GM23338 (cell line): ENCODE results near the gene TUBB3. TPM values are rescaled to one million over a fixed set of nuclear protein-coding genes. Genes with fewer than 3 reads are reported as not detected.

Source experiments
- ATAC-seq: fragments of 200-7000 bp; cut with Tn5 transposase; 3 replicates; pipeline ENCODE4 v1.9.1; 2020
- DNase-seq: peaks from one replicate; pipeline ENCODE4 v3.0.0-alpha.2; 2015; ENCODE audit warnings: low spot score
- H2AFZ ChIP-seq: fragments of 200-600 bp; sonication (generic); 2 replicates; pipeline ENCODE4 v1.8.0; 2016; ENCODE audit warnings: antibody characterized with exemption, mild to moderate bottlenecking, moderate library complexity
- H3F3A ChIP-seq: fragments of 200-600 bp; sonication (generic); replicated peaks from 2 replicates; pipeline ENCODE4 v1.8.0; 2017; ENCODE audit warnings: antibody characterized with exemption, mixed run types, low read depth
- H3K27ac ChIP-seq: fragments of 200-600 bp; sonication (generic); 2 replicates; pipeline ENCODE4 v1.6.1; 2016; ENCODE audit warnings: low read depth
- H3K27me3 ChIP-seq: fragments of 200-600 bp; sonication (generic); 2 replicates; pipeline ENCODE4 v1.8.0; 2016; ENCODE audit warnings: mild to moderate bottlenecking, mixed run types, moderate library complexity; ENCODE audit not compliant: insufficient read depth
- H3K36me3 ChIP-seq: fragments of 200-600 bp; sonication (generic); 2 replicates; pipeline ENCODE4 v1.8.0; 2016; ENCODE audit warnings: mild to moderate bottlenecking; ENCODE audit not compliant: insufficient read depth
- H3K4me1 ChIP-seq: fragments of 200-600 bp; sonication (generic); 2 replicates; pipeline ENCODE4 v1.8.0; 2016; ENCODE audit warnings: mild to moderate bottlenecking, moderate library complexity; ENCODE audit not compliant: insufficient read depth
- H3K4me2 ChIP-seq: fragments of 200-600 bp; sonication (generic); 2 replicates; pipeline ENCODE4 v1.7.1; 2017; ENCODE audit warnings: mixed run types
- H3K4me3 ChIP-seq: fragments of 200-600 bp; sonication (generic); 2 replicates; pipeline ENCODE4 v1.6.1; 2016; ENCODE audit warnings: mixed run types
- H3K79me2 ChIP-seq: fragments of 200-600 bp; sonication (generic); replicated peaks from 2 replicates; pipeline ENCODE4 v1.8.0; 2017; ENCODE audit warnings: mild to moderate bottlenecking; ENCODE audit not compliant: insufficient read depth
- H3K9me2 ChIP-seq: fragments of 200-600 bp; sonication (generic); 2 replicates; pipeline ENCODE4 v1.8.0; 2017; ENCODE audit not compliant: insufficient read depth
- H4K20me1 ChIP-seq: fragments of 200-600 bp; sonication (generic); replicated peaks from 2 replicates; pipeline ENCODE4 v1.8.0; 2017; ENCODE audit warnings: mild to moderate bottlenecking; ENCODE audit not compliant: insufficient read depth
- H3K27ac Mint-ChIP-seq: 2 replicates; pipeline ENCODE4 v1.8.0; 2020; ENCODE audit warnings: inconsistent platforms, mild to moderate bottlenecking, moderate library complexity, mixed read lengths
- H3K27me3 Mint-ChIP-seq: 3 replicates; pipeline ENCODE4 v1.8.0; 2022; ENCODE audit warnings: low read depth, mild to moderate bottlenecking, moderate library complexity, mixed read lengths, inconsistent platforms; ENCODE audit not compliant: insufficient read depth, poor library complexity
- H3K36me3 Mint-ChIP-seq: 3 replicates; pipeline ENCODE4 v1.8.0; 2021; ENCODE audit warnings: low read depth, mild to moderate bottlenecking, inconsistent platforms, moderate library complexity, mixed read lengths
- H3K4me1 Mint-ChIP-seq: 3 replicates; pipeline ENCODE4 v1.8.0; 2020; ENCODE audit warnings: mild to moderate bottlenecking, inconsistent platforms, mixed read lengths
- H3K4me3 Mint-ChIP-seq: 3 replicates; pipeline ENCODE4 v1.8.0; 2021; ENCODE audit warnings: moderate library complexity, mild to moderate bottlenecking, inconsistent platforms, mixed read lengths
- H3K9me3 Mint-ChIP-seq: 3 replicates; pipeline ENCODE4 v1.8.0; 2020; ENCODE audit warnings: moderate library complexity, mild to moderate bottlenecking, inconsistent platforms, mixed read lengths
- CREB1 ChIP-seq: fragments of 250-450 bp; sonication (Bioruptor Pico); IDR thresholded peaks from 2 replicates; pipeline ENCODE4 v1.5.0; 2020; ENCODE audit warnings: low read depth, mild to moderate bottlenecking, moderate library complexity
- EZH2phosphoT487 ChIP-seq: fragments of 200-600 bp; sonication (generic); IDR thresholded peaks from one replicate; pipeline ENCODE4 v1.8.1; 2018; ENCODE audit warnings: antibody characterized with exemption; ENCODE audit not compliant: unreplicated experiment
- JUNB ChIP-seq: IDR thresholded peaks from one replicate; pipeline ENCODE4 v1.6.1; 2016; ENCODE audit warnings: antibody characterized with exemption; ENCODE audit not compliant: unreplicated experiment
- NANOG ChIP-seq: IDR thresholded peaks from 2 replicates; pipeline ENCODE4 v1.6.1; 2016; ENCODE audit warnings: antibody characterized with exemption, borderline replicate concordance
- POLR2AphosphoS5 ChIP-seq: IDR thresholded peaks from 2 replicates; pipeline ENCODE4 v1.6.1; 2016; ENCODE audit warnings: antibody characterized with exemption, low read depth
- STAT1 ChIP-seq: IDR thresholded peaks from one replicate; pipeline ENCODE4 v1.6.1; 2016; ENCODE audit warnings: antibody characterized with exemption; ENCODE audit not compliant: unreplicated experiment
- ZNF114 ChIP-seq: fragments of 250-450 bp; sonication (Bioruptor Pico); IDR thresholded peaks from 2 replicates; pipeline ENCODE4 v1.5.0; 2020; ENCODE audit warnings: mild to moderate bottlenecking, moderate library complexity
- ZNF331 ChIP-seq: fragments of 250-450 bp; sonication (Bioruptor Pico); IDR thresholded peaks from 2 replicates; pipeline ENCODE4 v1.5.0; 2020; ENCODE audit warnings: low read depth, mild to moderate bottlenecking, moderate library complexity
- polyA plus RNA-seq: library from polyadenylated mRNA; unstranded; fragments of >200 nt; fragmentation: Nextera tagmentation; extraction: Ambion mirVana; gene quantifications from 2 replicates; pipeline ENCODE4 v1.2.1, GENCODE V29; 2016
- total RNA-seq: library from RNA; depleted of rRNA; stranded (reverse); fragments of >200 nt; shearing (Covaris generic); gene quantifications from 2 replicates; pipeline ENCODE4 v1.2.3, GENCODE V29; 2014
- TF ChIP-seq, protein P1 (sequence below), 2 experiments: fragments of 200-600 bp in 1 of 2; sonication (generic) in 1 of 2; conservative IDR thresholded peaks; 2 replicates each; pipeline versions ENCODE4 v1.5.1 to v1.6.1; 2016 to 2017; ENCODE audit warnings: antibody characterized with exemption in 2 of 2, low read depth in 2 of 2, mild to moderate bottlenecking in 2 of 2, moderate library complexity in 1 of 2
- TF ChIP-seq, protein P2 (sequence below): IDR thresholded peaks from one replicate; pipeline ENCODE4 v1.6.1; 2018; ENCODE audit warnings: antibody characterized with exemption; ENCODE audit not compliant: unreplicated experiment
- TF ChIP-seq, protein P3 (sequence below): fragments of 250-450 bp; sonication (Bioruptor Pico); IDR thresholded peaks from 2 replicates; pipeline ENCODE4 v1.5.0; 2020; ENCODE audit warnings: mild to moderate bottlenecking, moderate library complexity
- TF ChIP-seq, protein P4 (sequence below): IDR thresholded peaks from 2 replicates; pipeline ENCODE4 v1.6.1; 2016; ENCODE audit warnings: antibody characterized with exemption

Gene TUBB3
- total and polyA plus RNA-seq, 2 experiments from 2014 or later: 149 to 443 TPM

DNA sequence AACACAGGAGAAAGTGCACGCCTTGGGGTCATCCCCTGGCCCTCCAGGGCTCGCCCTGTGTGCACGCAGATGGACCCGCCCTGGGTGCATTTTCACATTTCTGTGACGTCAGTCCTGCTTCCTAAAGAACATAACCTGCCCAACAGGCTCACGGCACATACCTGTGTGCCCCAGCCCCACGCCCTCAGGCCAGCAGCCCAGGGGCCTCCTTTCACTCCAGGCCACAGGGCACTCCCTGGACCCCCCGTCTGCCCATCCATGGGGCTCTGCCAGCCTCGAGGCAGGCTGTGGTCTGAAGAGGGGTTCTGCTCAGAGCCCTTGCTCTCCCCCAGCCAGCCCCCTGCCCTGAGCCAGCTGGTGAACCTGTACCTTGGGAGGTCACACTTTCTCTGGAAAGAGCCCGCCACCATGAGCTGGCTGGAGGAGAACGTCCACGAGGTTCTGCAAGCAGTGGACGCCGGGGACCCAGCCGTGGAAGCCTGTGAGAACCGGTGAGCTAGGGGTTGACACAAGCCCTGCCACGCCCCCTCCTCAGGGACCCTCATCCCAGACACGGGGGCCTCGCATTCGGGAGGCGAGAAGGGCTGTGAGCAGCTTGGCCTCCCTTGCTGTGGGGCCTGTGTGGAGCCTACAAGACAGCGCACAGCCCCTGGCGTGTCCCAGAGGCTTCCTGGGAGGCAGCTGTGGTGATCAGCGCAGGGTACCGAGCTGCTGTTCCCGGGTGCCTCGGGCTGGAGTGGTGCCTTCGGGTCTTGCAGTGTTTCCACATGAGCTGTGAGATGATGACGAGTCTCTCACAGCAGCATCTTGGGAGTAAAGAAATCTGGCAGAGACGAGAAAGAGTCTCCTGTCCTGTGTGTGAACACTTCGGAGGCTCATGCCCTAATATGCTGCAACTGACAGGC is 18.3 kb upstream of the TUBB3 start:
- Histone ChIP-seq H3K4me3 (no peak overlapping the region), H3K27me3 (no peaks in the 10 kb centered on the region), H4K20me1 (no peaks in the 10 kb centered on the region), H2AFZ (no peak overlapping the region), H3K4me1 (0 out of 2 replicates have a peak, but pooled peaks cover under 1% of the 10 kb centered on the region), H3K4me2 (no peak overlapping the region), H3F3A (0 out of 2 replicates have a peak, but pooled peaks cover 10% of the 10 kb centered on the region), H3K27ac (no peak overlapping the region), H3K9me2 (no peaks in the 10 kb centered on the region), H3K79me2 (no peaks in the 10 kb centered on the region), H3K36me3 (no peaks in the 10 kb centered on the region; the same call in 1 of the 2 replicates)
- Mint-ChIP-seq H3K4me1 (0 out of 3 replicates have a peak, but pooled peaks cover 2% of the 10 kb centered on the region), H3K27me3 (peaks cover 11% of the 10 kb centered on the region), H3K27ac (no peak overlapping the region), H3K36me3 (peaks cover 54% of the 10 kb centered on the region), H3K9me3 (peaks cover 18% of the 10 kb centered on the region), H3K4me3 (no peak overlapping the region)
- TF ChIP-seq CREB1 (CRISPR knock-in tag): no peak
- TF ChIP-seq, protein P1, sequence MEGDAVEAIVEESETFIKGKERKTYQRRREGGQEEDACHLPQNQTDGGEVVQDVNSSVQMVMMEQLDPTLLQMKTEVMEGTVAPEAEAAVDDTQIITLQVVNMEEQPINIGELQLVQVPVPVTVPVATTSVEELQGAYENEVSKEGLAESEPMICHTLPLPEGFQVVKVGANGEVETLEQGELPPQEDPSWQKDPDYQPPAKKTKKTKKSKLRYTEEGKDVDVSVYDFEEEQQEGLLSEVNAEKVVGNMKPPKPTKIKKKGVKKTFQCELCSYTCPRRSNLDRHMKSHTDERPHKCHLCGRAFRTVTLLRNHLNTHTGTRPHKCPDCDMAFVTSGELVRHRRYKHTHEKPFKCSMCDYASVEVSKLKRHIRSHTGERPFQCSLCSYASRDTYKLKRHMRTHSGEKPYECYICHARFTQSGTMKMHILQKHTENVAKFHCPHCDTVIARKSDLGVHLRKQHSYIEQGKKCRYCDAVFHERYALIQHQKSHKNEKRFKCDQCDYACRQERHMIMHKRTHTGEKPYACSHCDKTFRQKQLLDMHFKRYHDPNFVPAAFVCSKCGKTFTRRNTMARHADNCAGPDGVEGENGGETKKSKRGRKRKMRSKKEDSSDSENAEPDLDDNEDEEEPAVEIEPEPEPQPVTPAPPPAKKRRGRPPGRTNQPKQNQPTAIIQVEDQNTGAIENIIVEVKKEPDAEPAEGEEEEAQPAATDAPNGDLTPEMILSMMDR (conservative IDR thresholded peaks at IDR 0.05; ENCODE audit: low read depth in 2 of 2): no peak
- no peak for TF ChIP-seq JUNB
- TF ChIP-seq, protein P2, sequence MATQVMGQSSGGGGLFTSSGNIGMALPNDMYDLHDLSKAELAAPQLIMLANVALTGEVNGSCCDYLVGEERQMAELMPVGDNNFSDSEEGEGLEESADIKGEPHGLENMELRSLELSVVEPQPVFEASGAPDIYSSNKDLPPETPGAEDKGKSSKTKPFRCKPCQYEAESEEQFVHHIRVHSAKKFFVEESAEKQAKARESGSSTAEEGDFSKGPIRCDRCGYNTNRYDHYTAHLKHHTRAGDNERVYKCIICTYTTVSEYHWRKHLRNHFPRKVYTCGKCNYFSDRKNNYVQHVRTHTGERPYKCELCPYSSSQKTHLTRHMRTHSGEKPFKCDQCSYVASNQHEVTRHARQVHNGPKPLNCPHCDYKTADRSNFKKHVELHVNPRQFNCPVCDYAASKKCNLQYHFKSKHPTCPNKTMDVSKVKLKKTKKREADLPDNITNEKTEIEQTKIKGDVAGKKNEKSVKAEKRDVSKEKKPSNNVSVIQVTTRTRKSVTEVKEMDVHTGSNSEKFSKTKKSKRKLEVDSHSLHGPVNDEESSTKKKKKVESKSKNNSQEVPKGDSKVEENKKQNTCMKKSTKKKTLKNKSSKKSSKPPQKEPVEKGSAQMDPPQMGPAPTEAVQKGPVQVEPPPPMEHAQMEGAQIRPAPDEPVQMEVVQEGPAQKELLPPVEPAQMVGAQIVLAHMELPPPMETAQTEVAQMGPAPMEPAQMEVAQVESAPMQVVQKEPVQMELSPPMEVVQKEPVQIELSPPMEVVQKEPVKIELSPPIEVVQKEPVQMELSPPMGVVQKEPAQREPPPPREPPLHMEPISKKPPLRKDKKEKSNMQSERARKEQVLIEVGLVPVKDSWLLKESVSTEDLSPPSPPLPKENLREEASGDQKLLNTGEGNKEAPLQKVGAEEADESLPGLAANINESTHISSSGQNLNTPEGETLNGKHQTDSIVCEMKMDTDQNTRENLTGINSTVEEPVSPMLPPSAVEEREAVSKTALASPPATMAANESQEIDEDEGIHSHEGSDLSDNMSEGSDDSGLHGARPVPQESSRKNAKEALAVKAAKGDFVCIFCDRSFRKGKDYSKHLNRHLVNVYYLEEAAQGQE: no peak
- TF ChIP-seq ZNF114 (CRISPR knock-in tag): no peak
- TF ChIP-seq NANOG: no peak
- TF ChIP-seq, protein P3, sequence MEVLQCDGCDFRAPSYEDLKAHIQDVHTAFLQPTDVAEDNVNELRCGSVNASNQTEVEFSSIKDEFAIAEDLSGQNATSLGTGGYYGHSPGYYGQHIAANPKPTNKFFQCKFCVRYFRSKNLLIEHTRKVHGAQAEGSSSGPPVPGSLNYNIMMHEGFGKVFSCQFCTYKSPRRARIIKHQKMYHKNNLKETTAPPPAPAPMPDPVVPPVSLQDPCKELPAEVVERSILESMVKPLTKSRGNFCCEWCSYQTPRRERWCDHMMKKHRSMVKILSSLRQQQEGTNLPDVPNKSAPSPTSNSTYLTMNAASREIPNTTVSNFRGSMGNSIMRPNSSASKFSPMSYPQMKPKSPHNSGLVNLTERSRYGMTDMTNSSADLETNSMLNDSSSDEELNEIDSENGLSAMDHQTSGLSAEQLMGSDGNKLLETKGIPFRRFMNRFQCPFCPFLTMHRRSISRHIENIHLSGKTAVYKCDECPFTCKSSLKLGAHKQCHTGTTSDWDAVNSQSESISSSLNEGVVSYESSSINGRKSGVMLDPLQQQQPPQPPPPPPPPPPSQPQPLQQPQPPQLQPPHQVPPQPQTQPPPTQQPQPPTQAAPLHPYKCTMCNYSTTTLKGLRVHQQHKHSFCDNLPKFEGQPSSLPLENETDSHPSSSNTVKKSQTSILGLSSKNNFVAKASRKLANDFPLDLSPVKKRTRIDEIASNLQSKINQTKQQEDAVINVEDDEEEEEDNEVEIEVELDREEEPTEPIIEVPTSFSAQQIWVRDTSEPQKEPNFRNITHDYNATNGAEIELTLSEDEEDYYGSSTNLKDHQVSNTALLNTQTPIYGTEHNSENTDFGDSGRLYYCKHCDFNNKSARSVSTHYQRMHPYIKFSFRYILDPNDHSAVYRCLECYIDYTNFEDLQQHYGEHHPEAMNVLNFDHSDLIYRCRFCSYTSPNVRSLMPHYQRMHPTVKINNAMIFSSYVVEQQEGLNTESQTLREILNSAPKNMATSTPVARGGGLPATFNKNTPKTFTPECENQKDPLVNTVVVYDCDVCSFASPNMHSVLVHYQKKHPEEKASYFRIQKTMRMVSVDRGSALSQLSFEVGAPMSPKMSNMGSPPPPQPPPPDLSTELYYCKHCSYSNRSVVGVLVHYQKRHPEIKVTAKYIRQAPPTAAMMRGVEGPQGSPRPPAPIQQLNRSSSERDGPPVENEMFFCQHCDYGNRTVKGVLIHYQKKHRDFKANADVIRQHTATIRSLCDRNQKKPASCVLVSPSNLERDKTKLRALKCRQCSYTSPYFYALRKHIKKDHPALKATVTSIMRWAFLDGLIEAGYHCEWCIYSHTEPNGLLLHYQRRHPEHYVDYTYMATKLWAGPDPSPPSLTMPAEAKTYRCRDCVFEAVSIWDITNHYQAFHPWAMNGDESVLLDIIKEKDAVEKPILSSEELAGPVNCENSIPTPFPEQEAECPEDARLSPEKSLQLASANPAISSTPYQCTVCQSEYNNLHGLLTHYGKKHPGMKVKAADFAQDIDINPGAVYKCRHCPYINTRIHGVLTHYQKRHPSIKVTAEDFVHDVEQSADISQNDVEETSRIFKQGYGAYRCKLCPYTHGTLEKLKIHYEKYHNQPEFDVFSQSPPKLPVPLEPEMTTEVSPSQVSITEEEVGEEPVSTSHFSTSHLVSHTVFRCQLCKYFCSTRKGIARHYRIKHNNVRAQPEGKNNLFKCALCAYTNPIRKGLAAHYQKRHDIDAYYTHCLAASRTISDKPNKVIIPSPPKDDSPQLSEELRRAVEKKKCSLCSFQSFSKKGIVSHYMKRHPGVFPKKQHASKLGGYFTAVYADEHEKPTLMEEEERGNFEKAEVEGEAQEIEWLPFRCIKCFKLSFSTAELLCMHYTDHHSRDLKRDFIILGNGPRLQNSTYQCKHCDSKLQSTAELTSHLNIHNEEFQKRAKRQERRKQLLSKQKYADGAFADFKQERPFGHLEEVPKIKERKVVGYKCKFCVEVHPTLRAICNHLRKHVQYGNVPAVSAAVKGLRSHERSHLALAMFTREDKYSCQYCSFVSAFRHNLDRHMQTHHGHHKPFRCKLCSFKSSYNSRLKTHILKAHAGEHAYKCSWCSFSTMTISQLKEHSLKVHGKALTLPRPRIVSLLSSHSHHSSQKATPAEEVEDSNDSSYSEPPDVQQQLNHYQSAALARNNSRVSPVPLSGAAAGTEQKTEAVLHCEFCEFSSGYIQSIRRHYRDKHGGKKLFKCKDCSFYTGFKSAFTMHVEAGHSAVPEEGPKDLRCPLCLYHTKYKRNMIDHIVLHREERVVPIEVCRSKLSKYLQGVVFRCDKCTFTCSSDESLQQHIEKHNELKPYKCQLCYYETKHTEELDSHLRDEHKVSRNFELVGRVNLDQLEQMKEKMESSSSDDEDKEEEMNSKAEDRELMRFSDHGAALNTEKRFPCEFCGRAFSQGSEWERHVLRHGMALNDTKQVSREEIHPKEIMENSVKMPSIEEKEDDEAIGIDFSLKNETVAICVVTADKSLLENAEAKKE: no peak
- no peak for TF ChIP-seq ZNF331 (CRISPR knock-in tag)
- TF ChIP-seq, protein P4, sequence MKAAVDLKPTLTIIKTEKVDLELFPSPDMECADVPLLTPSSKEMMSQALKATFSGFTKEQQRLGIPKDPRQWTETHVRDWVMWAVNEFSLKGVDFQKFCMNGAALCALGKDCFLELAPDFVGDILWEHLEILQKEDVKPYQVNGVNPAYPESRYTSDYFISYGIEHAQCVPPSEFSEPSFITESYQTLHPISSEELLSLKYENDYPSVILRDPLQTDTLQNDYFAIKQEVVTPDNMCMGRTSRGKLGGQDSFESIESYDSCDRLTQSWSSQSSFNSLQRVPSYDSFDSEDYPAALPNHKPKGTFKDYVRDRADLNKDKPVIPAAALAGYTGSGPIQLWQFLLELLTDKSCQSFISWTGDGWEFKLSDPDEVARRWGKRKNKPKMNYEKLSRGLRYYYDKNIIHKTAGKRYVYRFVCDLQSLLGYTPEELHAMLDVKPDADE: no peak
- no peak for TF ChIP-seq EZH2phosphoT487
- no peak for TF ChIP-seq STAT1
- TF ChIP-seq POLR2AphosphoS5: no peak
- DNase-seq: no peak
- ATAC-seq: no peak
